Central memory CD4-positive, alpha-beta T cell (primary cell): ENCODE results near the gene CREB5.

ENCODE experiments used
- DNase-seq: peaks from one replicate; pipeline ENCODE4 v3.0.0; 2022

Gene CREB5

DNA sequence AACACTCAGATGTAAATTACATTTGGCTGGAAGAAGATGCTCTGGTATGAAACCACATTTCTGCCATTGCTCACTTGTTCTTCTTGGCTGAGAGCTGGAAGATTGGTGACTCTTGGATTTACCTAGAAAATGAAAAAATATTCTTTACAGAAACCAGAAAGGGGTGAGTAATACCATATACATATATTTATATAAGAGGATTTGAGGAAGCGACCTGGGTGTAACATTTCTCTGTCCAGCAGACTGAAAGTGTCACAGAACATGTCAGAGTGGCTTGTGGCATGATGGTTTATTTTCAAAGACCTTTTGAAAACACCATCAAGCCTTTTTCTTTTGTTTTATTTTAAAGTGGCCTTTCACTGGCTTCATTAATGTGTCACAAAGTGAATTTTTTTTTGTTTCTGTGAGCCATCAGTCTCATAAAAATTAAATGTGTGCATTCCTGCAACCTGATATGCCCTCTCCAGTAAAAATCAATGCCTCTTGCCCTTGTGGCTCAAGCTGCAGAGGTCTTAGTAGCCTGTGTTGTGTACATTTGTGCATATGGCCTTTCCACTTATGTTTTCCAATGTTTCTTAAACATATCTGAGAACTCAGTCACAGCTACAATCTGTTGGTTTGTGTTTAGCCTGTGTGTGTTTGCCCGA lies 23.5 kb downstream of the CREB5 start:
- DNase-seq: no peak

- no peak for DNase-seq
Measured at GRCh38 chr7:28440055-28440601, 27.8 kb downstream of the CREB5 start.

GRCh38 chr7:28442540-28443420 lies 30.5 kb downstream of the CREB5 start:
- DNase-seq: no peak

DNA sequence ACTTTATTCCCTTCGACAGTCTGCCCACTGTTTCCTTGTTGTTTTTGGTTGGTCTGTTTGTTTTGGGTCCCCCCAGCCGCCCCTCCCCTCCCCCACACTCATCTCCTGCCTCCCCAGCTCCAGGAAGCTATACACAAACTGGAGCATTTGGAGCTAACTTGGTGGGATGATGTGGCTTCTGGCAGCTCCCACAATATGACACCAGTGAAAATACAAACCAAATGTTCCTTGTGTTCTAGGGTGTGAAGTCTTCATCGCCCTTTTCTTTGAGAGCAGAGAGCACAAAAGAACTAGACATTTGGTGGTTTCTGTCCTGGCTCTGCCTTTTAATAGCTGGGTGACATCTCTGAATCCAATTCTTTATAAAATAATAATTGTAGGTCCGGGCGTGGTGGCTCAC lies 33.8 kb downstream of the CREB5 start:
- no peak for DNase-seq

- DNase-seq: no peak
Measured at GRCh38 chr7:28447071-28447470, 34.8 kb downstream of the CREB5 start.

DNA sequence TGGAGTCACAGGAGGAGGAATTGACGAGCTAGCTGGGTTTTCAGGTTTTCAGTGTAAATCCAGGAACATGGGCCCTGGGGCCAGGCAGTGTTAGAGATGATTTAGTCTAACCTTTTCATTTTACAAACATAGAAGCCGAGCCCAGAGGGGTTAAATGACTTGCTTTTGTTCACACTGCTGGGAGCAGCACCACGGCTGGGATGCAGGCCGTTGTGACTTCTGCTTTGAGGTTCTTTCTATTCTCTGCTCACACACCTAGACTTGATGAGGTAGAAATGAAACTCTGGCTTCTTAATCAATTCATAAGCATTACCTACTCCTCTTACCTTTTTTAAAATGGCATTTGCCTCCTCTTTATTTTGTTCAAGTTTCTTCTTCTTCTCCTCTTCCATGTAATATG lies 36.4 kb downstream of the CREB5 start:
- no peak for DNase-seq

GRCh38 chr7:28452681-28453080 lies 40.4 kb downstream of the CREB5 start:
- DNase-seq: no peak

DNA sequence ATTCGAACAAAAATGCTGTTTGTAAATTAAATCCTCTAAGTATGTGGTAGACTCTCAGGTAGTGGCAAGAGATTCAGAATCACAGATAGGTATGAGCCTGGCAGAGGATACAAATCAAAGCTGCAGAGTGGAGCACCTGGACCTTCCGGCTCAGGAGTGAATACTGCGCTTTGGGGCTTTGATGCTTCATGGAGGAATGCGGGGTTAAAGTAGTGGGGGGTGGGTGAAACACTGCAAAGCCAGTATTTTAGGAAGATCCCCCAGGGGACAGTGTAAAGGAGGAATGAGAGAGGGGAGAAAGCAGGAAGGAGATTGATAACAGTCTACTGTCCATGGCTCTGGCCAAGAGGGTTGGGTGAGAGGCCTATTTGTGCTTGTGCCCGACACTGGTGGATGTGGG lies 43.2 kb downstream of the CREB5 start:
- DNase-seq: no peak

DNA sequence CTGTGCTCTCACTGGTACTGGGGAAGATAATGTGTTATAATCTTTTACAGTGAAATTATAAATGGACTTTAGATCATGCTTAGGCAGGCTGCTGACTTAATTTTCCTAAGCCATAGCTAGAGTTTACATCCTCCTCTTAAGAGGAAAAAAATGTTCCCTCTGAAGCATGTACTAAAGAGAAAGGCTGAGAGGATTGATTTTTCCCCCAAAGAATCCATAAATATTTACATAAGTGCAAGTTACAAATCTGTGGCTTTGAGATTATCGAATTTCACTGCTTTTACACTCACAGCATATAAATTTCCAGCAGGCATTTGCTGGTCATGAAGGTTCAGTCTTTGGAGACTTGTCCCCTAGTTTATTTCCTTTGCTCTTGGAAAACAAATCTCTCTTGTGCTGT lies 43.7 kb downstream of the CREB5 start:
- DNase-seq: no peak

- DNase-seq: no peak
Measured at GRCh38 chr7:28458732-28459131, 46.4 kb downstream of the CREB5 start.

DNA sequence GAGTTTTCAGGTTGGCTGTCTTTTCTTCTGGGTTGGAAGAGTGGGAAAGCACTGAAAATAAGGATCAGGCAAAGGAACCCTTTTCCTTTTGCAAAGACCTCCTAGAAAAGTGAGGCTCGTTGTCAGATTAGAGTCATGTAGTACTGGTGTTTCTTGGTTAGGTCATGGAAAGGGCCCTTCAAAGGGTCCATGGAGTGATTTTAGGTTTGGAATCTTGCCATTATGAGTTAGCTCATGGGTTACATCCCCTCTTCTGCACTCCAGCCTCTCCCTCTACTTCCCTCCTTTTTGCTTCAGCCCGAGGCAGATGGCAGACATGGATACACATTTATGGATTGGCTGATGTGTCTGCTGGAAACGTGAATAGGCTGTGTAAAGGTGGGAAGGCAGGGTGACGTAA lies 47.0 kb downstream of the CREB5 start:
- DNase-seq: no peak

DNA sequence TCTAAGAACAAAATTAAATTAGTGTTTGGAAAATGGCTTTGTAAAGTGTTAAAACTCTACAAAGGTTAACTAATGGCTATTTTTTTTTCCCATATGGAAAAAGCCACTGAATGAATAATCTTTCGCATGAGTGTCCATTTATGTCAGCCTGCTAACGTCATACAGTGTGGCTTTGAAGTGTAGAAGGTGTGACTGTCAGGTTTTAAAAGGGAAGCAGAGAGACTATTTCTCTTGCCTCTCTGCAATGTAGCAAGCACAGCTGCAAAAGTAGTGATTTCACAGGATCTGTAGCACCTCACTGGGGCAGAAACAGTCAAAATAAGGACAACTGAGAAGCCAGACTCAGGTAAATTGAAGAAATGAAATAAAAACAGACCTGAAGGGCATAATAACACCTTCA lies 53.4 kb downstream of the CREB5 start:
- DNase-seq: no peak

DNA sequence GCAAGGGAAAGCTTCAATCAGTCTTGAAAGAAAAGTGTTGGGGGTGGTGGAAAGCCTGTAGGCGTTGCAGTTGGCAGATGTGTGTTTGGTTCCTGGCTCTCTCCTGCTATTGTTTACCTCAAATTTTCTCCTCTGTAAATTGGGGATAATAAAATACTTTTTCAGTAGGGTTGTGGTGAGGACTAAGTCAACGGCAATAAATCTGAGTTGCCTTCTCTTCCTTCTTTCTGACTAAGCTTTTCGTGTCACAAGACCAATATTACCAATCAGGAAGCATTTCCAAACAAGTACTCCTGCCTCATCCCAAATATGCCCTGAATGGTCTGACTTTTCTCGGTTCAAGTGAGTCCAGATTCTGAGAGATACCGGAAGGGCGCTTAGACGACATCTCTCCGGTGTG lies 54.0 kb downstream of the CREB5 start:
- DNase-seq: no peak

DNA sequence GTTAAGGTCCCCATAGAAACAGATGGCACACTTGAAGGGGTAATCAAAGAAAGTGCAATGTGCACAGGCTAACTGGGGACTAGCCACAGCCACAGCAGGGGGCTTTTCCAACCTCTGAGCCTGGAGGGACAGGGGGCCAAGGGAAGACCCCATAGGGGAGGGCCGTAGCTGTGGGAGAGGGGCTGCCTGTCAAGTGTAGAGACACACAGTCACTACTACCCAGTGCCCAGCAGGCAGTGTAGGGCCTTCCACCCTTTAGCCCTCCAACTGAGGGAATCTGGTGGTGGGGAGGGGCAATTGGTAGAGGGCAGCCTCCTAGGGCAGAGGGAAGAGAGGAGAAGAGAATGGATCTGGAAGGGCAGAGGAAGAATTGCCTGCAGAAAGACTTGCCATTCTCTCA lies 54.6 kb downstream of the CREB5 start:
- no peak for DNase-seq

- no peak for DNase-seq
Measured at GRCh38 chr7:28469562-28469961, 57.2 kb downstream of the CREB5 start.

DNA sequence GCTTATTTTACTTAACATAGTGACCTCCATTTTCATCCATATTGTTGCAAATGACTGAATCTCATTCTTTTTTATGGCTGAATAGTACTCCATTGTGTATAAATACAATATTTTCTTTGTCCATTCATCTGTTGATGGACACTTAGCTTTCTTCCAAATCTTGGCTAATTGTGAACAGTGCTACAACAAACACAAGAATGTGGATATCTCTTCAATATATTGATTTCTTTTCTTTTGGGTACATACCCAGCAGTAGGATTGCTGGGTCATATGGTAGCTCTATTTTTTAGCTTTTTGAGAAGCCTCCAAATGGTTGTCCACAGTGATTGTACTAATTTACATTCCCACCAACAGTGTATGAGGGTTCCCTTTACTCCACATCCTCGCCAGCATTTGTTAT lies 58.0 kb downstream of the CREB5 start:
- no peak for DNase-seq

DNA sequence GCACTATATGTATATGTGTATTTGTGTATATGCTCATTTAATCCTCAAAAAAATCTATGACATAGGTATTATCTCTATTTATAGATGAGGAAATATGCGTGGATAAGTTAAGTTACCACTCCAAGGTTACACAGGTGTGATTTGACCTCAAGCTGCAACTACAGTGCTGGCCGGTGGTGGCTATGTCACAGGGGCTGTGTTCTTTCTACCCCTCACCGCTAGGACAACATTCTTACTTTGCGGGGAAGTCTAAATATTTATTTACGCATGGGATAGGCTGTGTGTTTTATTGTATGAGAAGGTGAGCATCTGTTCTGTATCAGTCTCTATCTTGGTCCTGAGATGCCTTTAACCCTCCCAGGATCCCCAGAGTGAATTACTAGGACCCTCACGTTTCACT lies 60.0 kb downstream of the CREB5 start:
- DNase-seq: no peak

DNA sequence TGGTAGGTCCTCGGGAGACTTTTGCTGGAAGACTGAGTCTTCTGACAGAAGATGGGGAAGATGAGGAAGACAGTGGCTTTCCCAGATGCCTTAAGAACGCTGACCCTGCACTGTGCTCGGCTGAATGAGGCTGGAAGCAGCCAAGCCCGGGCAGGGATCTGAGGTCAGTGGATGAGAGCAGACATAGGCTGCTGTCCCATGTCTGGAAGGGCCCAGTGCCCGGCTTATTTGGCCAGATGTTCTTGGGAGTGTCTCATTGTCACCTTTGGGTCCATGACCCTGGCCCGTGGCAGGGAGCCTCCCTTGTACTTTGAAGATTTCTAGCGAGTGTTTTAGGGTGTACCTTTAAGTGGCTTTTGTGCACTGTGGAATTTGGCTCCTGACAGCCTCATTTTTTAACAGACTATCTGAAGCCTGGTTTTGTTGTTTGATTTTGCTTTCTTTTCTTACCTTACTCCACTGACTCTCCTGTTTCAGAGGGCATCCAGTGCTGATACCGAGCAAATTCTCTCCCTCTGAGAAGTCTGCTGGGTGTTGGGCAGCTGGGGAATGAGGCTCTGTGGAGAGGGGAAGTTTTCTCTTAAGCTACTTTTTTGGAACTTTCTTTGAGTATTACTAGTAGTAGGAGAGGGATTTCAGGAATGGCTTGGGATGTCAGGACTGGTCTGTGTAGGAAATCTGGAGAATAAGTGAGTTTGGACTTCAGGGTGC lies 61.4 kb downstream of the CREB5 start:
- DNase-seq: no peak

- DNase-seq: no peak
Measured at GRCh38 chr7:28474282-28474638, 61.9 kb downstream of the CREB5 start.

DNA sequence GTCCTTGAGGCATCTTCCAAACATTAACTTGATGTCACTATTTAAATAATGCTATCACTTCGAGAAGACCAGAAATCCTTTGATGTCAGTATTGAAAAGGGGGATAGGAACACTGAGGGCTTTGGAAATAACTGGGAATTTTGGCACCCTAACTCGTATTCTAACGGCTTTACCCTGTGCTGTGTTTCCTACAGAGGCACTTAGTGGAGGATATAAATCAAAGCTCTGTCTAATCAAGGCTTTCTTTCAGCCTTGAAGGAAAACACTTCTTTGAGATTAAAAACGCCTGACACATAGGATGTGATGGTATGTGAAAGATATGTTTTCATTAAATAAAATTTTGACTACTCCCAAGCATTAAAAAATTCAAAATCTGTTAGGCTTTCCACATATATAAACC lies 62.3 kb downstream of the CREB5 start:
- DNase-seq: no peak

DNA sequence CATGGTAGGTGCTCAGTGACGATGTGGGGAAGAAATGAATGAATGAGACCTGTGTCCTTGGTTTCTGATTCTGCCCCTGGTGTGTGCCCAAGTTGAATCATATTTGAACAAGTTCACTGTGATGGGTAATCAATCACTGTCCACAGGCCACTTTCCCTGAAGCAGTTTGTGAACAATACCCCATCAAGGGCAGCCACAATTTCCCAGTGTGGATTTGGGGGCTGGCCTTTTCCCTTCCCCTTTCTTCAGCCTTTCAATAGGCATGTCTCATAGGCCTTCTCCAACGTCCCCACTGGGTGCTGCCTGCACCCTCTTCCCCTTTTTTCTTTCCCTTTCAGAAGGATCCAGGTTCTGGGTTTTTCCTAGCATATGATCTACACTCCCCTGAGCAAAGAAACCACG lies 64.7 kb downstream of the CREB5 start:
- no peak for DNase-seq

- no peak for DNase-seq
Measured at GRCh38 chr7:28478656-28479055, 66.3 kb downstream of the CREB5 start.

GRCh38 chr7:28479507-28479947 lies 67.2 kb downstream of the CREB5 start:
- no peak for DNase-seq

GRCh38 chr7:28480595-28480994 lies 68.3 kb downstream of the CREB5 start:
- DNase-seq: no peak
